HG02571 (cell line): ENCODE measurements around the gene RFT1.

Experiments used
- ATAC-seq: cut with Tn5 transposase; IDR thresholded peaks from one replicate; pipeline ENCODE4 v1.9.1; 2021; ENCODE audit warnings: mild to moderate bottlenecking, moderate library complexity; ENCODE audit not compliant: unreplicated experiment

Gene RFT1

GRCh38 chr3:53150247-53151085 lies 20.2 kb upstream of the RFT1 start:
- ATAC-seq = no peak

DNA sequence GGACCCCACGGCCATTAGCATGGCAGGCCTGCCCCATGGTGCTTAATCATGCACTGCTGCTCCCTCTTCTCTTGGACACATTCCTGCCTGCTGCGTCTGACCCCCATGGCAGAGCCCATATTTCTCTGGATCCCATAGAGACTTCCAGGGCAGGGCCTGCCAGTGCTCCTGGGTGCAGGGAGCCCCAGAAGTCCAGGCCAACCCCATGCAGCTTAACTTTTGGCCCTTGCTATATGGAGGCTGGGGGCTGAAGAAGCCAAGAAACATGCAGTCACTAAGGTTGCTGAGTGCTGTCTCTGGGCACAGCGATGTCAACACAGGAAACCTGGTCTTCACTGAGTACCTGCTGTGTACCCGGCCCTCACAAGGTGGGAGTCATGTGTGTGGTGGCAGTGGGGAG lies 19.5 kb upstream of the RFT1 start:
- no peak for ATAC-seq

DNA sequence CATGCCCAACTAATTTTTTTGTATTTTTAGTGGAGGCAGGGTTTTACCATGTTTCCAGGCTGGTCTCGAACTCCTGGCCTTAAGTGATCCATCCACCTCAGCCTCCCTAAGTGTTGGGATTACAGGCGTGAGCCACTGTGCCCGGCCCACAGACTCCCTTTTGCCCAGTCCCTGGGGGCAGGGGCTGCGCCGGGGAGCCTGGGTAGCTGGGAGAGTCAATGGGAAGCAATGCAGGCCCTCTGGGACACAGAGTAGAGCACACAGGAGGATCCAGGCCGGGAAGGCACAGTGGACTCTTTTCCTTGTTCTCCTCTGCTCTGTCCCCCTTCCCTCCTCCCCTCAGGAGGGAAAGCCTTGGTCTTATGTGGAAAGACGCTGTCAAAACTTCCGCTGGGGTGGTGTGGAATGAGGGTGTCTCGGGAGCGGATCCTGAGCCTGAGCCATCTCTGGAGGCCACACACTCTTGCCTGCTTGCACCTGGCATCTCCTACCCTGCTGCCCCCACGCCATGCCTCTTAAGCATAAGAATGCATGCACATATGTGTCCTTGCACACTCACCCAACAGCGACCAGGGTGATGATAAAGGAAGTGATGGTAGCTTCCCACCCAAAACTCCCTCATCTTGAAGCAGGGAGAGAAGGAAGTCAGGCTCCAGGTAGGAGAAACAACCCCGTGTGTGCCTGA lies 18.9 kb upstream of the RFT1 start:
- ATAC-seq = no peak

DNA sequence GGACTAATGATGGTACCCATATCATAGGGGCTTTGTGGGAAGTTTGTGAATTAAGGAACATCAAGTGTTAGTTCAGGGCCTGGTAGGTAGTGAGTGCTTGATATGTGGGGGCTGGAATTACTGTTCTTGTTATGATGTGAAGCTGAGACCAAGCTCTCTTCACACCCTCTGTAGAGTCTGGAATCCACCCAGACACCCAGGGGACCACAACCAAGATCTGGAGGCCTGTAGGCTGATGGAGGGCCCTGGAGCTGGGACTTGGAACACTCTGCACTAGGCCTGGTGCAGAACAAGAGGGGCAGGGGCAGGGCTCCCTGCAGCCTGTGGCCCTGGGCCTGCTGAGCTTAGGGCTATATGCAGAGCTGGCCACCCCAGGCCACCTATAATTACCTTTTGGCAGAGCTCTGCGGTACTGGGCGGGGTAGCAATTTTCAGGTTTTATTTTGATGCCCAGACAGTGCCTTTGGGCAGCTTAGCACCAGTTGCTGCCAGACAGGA lies 17.7 kb upstream of the RFT1 start:
- ATAC-seq = no peak

GRCh38 chr3:53147151-53147902 lies 17.1 kb upstream of the RFT1 start:
- no peak for ATAC-seq

- no peak for ATAC-seq
Observed at GRCh38 chr3:53146319-53146891, 16.2 kb upstream of the RFT1 start.

- no peak for ATAC-seq
Observed at GRCh38 chr3:53145713-53146080, 15.5 kb upstream of the RFT1 start.

DNA sequence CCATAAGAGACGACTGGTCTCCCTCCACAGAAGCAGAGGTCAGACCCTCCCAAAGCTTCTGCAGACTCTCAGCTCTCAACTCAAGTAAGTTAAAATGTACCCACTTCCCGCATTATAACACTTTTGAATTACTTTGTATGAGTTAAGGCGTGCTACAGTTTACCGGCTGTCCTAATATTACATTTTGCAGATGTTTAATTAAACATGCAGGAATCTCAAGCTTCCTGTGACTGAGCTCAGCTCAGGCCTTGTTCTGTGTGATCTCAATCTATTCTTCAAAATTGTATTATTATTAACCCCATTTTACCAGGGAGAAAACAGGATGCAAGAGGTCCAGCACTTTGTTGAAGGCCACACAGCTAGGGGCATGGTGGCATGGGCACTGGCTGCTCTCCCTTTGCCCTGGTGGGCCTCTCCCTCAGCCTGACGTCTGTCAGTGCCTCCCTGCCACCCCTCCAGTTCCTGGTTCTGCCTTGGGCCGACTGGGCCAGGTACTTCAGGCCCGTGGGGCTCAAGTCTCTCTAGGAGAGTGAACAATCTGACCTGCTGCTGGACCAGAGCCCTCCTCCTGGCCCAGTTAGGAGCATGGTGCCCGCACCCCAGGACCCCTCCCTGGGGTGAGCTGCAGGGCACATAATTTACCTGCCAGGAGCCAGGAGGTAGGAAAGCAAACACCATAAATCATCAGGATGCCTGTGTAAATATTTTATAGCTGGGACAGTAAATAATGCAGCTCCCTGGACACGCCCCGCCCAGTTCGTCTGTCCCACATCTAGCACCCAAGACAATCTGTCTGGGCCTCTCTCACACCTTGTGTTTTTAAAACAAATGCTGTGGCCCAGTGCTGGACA lies 14.9 kb upstream of the RFT1 start:
- no peak for ATAC-seq

GRCh38 chr3:53144446-53144845 lies 14.2 kb upstream of the RFT1 start:
- no peak for ATAC-seq

GRCh38 chr3:53142986-53143385 lies 12.8 kb upstream of the RFT1 start:
- ATAC-seq = no peak

GRCh38 chr3:53140847-53141845 lies 10.9 kb upstream of the RFT1 start:
- no peak for ATAC-seq

- ATAC-seq = no peak
Observed at GRCh38 chr3:53139906-53140846, 9.9 kb upstream of the RFT1 start.

DNA sequence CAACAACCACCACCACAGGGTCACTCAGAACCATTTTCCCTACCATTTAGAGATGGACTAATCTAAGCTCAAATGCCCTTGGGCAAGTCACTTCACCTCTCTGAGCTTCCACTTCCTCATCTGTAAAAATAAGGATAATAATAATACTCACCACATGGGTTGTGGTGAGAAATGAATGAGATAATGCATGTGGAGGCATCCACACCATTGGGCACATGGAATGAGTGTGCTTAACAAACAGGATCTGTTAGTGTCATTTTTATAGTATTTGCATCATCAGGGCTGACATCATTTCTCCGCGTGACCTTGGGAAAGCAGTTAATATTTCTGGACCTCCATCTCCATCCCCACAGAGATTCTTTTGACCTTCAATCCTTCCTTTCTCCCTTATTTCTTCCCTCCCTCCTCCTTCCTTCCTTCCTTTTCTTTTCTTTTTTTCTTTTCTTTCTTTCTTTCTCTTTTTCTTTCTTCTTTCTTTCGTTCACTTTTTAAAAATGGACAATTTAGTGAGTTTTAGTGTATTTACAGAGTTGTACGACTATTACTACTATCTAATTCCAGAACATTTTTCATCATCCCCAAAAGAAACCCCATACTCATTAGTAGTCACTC lies 7.7 kb upstream of the RFT1 start:
- no peak for ATAC-seq

DNA sequence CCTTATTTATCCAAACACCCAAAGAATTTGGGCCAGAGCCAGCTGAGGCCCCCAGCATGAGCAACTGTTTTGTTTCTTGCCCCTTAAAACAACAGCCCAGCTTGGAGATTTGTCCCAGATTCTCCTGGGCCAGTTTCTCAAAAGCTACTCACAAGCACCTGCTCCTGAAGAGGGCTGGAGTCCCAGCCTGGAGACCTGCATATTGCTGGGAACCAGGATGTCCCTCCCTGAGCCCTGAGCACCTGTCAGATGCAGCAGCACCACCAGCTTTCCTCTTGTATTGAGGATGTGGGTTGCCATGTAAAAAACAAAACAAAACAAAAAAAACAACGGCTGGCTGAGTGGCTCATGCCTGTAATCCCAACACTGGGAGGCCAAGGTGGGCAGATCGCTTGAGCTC lies 7.0 kb upstream of the RFT1 start:
- no peak for ATAC-seq

GRCh38 chr3:53134631-53135232 lies 4.5 kb upstream of the RFT1 start:
- peak; percentile 58 for ATAC-seq

- no peak for ATAC-seq
Observed at GRCh38 chr3:53132347-53132746, 2.1 kb upstream of the RFT1 start.

- no peak for ATAC-seq
Observed at GRCh38 chr3:53131096-53131495, 861 bp upstream of the RFT1 start.
